Activated T-helper 1 cell treated with anti-CD3 and anti-CD28 coated beads, Interleukin-2, amount 50 U/mL, for 16 hours (primary cell): ENCODE data around the gene KCNJ16.

Experiments
- DNase-seq, 2 donors: peaks; one replicate each; pipeline ENCODE4 v3.0.0-alpha.2; 2020; ENCODE audit warnings: low read depth in 1 of 2, low spot score in 1 of 2

The KCNJ16 gene

DNA sequence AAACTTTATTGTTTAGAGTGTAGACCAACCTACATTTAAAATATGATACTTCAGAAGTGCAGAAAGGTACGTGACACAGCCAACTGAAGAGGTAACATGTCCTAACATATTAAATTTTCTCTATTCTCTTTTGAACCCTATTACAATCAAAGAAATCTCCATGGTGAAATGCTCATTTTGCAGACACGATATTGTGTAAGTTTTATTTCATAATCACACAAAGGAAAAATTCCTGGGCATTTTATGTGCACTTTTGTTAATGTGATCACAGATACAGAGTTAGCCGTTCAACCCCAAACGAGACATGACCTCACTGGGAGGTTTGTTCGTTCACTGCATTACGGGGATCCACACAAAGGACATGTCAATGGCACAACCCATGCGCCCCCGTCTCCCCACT is 21.8 kb downstream of the KCNJ16 start:
- DNase-seq = no peak

DNA sequence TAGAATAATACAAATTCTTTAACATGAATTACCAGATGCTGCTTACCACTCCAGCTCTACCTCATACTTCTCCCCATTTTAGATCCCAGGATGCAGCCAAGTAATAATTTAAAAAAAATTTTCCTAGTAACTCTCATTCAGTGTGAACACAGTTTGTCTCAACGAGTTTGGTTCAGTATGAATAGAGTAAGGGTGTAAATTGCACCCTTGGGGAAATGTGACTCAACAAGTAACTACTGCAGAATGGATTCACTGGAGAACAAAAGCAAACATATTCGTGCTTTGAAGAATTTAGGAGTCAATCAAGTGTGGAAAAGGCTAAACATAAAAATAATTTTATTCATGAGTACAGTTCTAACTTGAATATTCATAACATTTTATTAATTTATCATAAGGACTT is 23.0 kb downstream of the KCNJ16 start:
- DNase-seq = no peak

DNA sequence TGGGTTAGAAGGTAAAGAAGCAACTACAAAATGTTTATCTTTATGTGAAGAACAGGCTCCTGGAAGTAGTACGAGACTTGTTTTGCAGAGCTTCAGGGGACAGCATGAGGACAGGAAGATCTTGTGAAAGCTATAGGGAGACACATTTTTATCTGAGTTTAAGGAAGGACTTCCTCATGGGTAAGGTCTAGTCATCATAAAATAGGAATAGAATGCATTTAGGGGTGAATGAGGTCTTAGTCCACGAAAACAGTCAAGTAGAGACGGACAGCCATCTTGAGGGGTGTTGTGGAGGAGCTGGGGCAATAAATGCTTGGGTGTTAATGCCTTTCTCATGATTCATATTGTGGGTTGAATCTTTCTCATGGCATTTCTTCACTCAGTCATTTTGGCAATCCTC is 24.3 kb downstream of the KCNJ16 start:
- DNase-seq = no peak

DNA sequence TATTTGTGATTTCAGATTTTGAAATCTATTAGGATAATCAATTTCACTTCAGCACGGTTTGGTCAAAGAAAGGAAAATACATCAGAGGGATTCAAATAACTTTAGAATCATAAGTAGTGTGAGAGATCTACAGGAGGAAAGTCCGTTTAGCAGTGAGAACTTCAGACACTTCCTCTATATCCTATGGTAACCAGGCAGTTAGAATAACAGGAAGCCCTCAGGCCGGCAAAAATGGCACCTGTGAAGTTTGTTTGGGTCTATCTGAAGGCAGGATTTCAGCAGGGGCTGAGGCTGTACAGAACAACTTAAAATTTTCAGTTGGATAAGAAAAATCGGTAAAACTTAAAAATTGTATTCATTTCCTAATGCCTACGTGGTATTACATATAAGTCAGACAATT is 24.9 kb downstream of the KCNJ16 start:
- DNase-seq = no peak

DNA sequence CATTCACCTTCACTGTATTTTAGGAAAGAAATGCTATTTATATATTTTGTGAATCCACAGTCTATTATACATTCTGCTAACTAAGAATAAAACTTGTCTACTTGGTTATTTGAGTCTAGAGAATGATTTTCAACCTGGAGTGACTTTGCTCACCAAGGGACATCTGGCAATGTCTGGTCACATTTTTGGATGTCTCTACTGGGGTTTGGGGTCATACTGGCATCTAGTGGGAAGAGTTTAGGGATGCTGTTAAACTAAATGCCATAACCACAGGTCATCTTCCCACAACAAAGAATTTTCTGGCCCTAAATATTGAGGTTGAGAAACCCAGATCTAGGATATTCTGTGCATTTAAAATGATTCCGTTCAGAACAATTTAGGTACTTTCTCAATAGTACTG is 26.0 kb downstream of the KCNJ16 start:
- no peak for DNase-seq

DNA sequence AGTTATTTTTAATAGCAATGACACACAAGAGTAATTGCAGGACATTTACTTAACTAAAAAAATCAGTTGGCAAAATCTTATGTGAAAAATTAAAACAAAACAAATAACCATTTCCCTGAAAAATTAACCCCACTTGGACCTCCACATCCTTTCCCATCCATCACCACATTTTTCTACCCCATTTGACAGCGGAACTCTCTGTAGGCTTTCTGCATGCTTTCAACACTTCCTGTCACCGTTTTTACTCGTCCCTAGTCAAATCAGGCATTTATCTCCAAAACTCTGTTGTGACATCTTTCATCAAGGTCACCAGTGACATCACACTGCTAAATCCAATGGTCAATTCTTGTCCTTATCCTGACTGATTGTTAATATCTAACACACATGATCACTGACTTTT is 27.5 kb downstream of the KCNJ16 start:
- DNase-seq = no peak

DNA sequence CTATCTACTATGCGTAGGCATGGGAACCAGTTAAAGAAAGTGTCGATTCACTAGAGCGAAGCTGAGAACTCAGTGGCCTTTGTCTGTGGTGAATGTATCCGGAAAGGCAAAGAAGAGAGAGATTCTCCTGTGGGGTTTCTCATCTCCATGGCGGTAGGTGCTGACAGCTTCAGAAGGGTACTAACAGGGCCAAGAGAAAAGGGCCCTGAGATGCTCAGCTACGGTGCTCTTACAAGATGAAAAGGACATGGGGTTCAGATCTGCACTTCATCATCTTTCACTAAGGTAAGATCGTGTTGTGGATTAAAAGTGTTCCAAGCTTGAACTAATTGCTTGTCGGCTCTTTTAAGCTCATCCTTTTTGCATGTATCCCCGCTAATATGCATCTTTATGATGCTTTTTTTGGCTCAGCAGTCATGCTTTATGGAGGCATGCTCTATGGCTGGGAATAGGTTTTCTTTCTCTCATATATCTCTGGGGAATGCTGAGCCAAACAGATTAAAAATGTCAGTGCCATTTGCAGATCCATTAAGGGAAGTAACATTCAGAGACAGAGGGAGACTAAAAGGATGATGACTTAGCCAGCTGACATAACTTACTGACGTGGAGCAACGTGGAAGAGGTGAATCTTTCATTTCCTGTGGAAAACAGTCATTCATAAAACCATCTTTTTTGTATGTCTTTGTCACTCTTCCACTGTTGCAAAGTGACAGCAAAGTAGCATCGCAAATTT is 29.9 kb downstream of the KCNJ16 start:
- no peak for DNase-seq

DNA sequence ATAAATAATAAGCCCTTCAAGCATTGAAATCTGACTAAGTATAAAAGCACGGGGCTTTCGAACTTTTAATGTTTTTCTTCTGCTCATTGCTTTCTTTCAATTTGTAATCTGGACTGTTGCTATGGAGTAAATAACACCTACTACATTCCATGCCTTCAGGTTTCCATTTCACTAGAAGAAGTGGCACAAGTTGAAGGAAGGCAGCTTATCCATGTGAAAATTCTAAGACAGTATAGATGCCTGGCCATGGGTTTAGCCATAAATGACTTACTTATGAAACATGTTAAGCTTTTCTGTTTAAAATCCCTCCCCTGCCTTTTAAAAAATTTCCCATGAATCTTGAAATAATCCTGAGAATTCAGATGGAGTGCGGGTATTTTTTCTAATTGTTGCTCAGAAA is 30.6 kb downstream of the KCNJ16 start:
- DNase-seq = no peak

DNA sequence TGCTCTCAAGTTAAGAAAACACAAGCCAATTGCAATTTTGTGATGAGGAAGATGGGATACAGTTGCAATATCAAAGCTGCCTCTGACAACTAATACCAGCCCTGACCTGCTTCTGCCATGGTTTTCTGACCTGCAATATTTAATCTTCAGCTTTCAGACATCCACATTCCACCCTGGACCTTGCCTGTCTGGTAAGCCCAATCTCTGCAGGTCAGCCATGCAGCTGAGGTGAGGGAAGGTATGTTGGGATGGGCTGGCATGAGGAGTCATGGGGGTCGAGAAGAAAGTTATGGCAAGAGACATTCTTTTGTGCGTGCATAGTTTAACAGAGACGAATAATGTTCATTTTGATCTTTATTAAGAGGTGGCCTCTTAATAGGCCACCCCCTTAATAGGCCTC is 31.5 kb downstream of the KCNJ16 start:
- DNase-seq = no peak

DNA sequence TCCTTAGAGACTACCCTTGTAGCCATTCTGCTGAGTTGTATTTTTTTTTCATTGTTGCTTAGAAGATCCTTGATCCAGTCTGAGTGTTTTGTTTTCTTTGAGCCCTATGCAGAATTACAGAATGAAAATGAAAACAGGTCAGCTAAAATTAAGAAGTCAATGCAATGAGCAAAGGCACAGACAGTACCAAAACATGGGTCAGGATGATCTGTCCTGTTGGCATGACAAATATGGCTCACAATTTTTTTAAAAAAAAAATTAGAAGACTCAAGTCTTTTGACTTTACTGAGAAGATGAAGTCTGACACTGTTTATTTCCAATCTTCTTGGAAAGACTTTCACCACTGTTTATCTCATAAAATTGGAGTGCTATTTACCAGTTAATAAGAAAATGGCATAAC is 32.4 kb downstream of the KCNJ16 start:
- no peak for DNase-seq

DNA sequence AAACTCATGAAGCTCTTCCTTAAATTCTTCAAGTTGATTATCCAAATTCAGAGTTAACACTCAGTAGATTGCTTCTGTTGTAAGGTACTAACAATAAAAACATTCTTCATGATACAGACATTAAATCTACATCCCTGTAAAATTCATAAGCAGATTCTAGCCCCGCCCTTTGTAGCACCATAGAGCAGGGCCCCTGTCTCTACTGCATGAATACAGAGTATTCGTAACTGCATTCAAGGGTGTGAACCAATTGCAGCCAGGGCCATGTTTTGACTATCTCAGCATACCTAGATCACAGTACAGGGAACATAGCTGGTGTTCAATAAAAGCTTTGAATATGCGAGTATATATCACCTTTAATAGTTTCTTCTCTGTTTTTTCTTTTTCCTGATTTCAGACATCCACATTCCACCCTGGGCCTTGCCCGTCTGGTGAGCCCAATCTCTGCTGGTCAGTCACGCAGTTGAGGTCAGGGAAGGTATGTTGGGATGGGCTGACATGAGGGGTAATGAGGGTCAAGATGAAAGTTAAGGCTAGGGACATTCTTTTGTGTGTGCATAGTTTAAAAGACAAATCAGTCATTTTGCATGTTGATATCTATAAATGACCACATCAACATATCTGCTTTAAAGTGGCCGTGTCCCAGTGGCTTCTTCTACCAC is 33.0 kb downstream of the KCNJ16 start:
- no peak for DNase-seq

DNA sequence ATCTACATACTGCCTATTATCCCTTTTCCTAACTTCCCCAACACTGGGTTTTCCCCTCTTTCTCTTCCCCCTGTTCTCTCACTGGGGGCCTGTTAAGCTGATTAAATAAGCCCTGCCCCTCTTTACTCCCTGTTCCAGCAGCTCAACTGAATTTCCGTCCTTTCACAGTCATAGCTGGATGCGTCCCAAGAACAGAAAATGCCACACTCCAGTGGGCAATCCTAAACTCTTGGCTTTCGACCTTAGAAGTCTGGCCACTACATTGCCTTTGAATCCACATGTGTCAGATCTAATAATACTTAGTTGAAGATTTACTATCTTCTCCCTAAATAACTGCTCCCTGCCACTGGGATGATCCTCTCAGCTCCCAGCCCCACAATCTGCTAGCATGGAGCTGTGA is 34.5 kb downstream of the KCNJ16 start:
- no peak for DNase-seq

DNA sequence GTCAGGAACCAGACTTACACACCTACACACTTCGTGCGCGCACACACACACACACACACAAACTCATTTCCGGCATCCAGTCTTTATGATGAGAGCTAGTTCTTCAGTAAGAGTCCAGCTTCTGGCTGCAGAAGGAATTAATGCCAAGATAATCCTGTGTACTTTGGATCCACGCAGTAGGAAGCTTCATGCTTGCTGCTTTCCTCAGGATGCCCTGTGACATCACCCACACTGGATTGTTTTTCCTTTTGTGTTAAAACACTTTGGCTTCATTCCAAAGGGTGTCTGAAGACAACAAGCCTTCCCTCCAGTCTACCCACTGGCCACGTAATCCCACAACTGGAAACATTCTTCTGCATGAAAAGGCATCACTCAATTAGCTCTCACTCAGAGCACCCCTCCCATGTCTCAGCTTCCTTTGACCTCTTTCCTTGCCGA is 35.4 kb downstream of the KCNJ16 start:
- DNase-seq = no peak

DNA sequence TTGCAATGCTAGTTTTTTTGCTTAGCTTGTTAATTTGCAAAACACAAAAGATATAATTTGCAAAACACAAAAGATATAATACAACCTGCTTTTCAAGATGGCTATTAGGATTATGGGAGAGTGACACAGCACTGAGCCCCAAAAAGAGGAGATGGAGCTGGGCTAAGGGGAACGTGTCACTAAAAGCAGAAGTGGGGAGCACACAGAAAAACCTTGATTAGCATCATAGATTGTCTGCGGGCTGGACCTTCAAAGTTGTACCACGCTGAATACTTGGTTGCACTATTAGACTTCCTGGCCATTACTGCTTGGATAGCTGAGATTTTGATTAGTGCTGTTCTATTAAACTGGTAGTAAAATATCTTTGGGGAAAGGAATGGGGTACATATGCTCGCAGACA is 36.2 kb downstream of the KCNJ16 start:
- no peak for DNase-seq

DNA sequence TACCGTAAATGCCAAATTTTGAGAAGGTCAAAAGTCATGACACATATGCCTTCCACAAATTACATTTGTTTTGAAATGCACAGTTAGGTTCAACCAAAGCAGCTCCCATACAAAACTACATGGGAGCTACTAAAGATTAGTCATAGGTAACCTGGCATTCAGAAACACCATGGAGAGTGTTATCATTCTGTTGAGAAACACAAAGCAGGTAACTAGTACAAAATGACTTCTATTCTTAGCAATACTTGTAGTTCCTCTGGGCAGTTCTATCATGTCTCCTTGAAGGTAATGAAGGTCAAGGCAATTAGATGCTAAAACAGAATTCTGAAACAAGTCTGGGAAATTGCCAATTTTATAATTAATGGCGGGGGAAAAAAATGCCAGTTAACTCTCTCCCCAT is 39.4 kb downstream of the KCNJ16 start:
- no peak for DNase-seq

DNA sequence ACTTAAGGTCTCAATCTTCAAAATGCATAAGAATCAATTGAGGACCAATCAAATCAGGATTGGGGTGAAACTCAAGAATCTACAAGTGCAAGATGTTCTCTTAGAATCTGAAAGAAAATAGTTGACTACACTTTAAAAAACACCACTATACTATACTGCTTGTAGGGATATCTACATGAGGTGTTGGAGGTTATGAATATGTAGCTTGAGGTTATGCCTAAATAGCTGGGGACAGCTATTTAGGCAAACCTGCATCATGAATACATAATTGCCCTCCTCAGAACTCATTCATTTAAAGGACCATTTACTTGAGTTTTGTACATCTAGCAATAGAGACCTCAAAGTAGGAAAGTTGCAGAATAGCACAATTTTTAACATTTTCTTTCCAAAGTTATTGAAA is 40.1 kb downstream of the KCNJ16 start:
- no peak for DNase-seq

DNA sequence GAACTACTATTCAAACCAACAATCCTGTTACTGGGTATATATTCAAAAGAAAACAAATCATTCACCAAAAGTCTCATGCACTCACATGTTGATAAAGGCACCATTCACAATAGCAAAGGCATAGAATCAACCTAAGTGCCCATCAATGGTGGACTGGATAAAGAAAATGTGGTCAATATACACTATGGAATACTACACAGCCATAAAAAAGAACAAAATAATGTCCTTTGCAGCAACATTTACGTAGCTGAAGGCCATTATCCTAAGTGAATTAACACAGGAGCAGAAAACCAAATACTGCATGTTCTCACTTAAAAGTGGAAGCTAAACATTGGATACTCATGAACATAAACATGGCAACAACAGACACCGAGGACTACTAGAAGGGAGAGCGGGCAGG is 41.9 kb downstream of the KCNJ16 start:
- no peak for DNase-seq

DNA sequence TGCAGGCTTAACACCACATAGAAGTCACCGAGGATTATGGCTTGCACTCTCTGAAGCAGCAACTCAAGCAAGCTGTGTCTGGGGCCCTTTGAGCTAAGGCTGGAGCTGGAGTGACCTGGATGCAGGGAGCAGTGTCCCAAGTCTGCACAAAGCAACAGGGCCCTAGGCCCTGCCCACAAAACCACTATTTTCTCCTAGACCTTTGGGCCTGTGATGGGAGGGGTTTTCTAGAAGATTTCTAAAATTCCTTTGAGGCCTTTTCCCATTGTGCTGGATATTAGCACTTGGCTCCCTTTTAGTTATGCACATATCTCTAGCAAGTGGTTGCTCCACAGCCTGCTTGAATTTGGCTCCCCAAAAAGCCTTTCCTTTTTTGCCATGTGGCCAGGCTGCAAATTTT is 44.5 kb downstream of the KCNJ16 start:
- no peak for DNase-seq

DNA sequence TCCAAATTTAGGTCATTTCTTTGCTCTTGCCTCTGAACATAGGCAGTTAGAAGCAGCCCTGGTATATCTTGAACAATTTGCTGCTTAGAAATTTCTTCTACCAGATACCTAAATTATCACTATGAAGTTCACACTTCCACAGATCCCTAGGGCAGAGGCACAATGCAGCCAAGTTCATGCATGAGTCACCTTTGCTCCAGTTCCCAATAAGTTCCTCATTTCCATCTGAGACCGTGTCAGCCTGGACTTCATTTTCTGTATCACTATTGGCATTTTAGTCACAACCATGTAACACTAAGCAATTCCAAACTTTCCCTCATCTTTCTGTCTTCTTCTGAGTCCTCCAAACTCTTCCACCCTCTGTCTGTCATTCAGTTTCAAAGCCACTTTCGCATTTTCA is 45.0 kb downstream of the KCNJ16 start:
- no peak for DNase-seq

DNA sequence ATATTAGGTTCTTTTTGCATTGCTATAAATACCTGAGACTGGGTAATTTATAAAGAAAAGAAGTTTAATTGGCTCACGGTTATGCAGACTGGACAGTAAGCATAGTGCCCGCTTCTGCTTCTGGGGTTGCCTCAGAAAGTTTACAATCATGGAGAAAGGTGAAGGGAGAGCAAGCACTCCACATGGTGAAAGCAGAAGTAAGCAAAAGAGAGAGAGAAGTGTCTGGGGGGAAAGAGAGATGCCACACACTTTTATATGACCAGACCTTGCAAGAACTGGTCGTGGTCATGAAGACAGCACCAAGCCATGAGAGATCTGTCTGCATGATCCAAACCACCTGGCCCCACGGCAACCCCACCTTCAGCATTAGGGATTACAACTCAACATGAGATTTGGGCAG is 45.4 kb downstream of the KCNJ16 start:
- no peak for DNase-seq

DNA sequence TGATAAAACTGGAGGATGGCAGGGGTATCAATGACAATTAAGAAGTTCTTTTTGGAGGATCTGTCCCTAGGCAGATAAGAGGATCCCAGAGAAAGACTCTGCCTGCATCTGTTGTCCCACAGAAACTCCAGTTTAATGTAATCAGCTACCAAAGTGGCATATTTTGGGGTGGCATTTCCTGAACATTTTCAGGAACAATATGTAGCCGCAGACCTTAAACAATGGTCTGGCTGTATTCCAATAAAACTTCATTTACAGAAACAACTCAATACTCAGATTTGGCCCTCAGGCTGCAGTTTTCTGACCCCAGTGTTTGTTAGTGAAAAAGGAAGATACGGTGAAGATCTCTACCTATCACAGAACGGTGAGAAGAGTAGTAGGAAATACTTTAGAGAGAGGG is 46.1 kb downstream of the KCNJ16 start:
- DNase-seq = no peak

DNA sequence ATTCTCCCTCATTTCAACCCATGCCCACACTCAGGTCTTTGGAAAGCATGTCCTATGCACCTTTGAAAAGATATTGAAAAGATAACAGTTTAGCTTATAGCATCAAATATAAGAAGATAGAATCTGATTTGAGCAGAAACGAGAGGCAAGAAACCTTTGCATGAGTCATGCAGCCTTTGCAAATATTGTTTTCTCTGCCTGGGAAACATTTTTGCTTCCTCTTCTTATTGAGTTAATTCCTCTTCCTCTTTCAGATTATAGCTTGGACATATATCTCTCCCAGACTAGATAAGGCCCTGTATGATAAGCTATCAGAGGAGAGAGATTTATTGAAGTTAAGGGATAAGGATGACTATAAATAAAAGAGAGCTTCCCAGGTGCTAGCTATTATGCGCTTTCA is 48.2 kb downstream of the KCNJ16 start:
- no peak for DNase-seq

DNA sequence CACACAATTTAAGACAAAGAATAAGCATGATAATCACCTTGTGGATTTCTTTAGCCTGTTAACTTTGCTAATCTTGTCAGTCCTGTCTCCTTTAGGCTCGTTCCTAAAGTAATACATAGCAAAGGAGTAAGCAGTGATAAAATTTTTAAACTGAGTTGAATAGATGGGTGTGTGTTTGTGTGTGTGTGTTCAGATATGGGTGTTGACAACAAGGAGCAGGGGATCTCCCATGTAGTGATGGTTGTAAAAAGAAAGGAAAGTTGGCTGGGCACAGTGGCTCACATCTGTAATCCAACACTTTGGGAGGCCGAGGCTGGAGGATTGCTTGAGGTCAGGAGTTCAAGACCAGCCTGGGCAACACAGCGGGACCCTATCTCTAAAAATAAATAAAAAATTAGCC is 49.7 kb downstream of the KCNJ16 start:
- DNase-seq = no peak
